Hepatocyte (in vitro differentiated cells): ENCODE results near the gene KLHDC8A.

Source experiments
- CTCF ChIP-seq: fragments of 200-600 bp; sonication (generic); IDR thresholded peaks from 2 replicates; pipeline ENCODE4 v1.5.1; 2016; ENCODE audit warnings: antibody characterized with exemption, mild to moderate bottlenecking; ENCODE audit not compliant: poor library complexity
- EZH2phosphoT487 ChIP-seq: fragments of 200-600 bp; sonication (generic); IDR thresholded peaks from one replicate; pipeline ENCODE4 v1.6.1; 2018; ENCODE audit warnings: antibody characterized with exemption, mild to moderate bottlenecking, low read depth, moderate library complexity; ENCODE audit not compliant: unreplicated experiment, severe bottlenecking

- TF ChIP-seq CTCF (no peak), EZH2phosphoT487 (no peak)
These were observed 25.8 kb upstream of the KLHDC8A start for GRCh38 chr1:205382561-205382960.
